ENCODE results near the gene SNAI1. TPM values are rescaled to one million over a fixed set of nuclear protein-coding genes. Genes with fewer than 3 reads are reported as not detected.

Gene SNAI1
- total RNA-seq, 1 donor from 2014 or later: 0.36 TPM

DNA sequence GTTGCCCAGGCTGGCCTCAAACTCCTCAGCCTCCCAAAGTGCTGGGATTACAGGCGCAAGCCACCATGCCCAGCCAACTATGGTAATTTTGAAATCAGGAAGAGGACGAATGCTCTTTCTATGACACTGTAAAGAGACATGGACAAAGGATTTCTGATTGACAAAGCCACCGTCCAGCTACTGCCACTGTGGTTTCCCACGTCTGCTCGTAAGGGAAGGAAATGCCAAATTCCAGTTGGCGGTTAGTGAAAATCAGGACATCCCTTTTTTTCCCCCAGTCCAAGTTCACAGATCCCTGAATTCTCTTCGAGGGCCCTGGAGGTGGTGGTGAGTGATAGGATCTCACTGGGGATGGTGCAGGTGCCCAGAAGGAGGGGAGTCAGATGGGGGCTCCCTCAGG, 31.2 kb downstream of the SNAI1 start:
- no peak for ATAC-seq

GRCh38 chr20:50014570-50015562, 32.1 kb downstream of the SNAI1 start:
- ATAC-seq: no peak

DNA sequence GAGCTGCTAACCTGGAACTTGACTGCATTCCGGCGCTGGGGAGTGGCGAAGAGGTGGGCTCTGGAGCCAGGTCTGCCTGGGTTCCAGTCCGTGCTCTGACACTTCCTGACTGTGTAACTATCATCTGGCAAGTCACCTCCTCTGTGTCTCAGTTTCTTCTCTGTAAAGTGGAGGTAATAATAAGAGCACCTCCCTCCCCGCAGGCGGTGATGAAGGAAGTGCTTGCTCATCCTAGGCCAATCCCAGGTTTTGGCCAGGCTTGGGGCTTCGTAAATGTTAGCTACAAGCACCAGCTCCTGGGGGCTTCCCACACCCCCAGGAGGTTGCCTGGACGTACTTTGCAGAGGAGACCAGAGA, 32.8 kb downstream of the SNAI1 start:
- ATAC-seq: peak; percentile 16

- peak; percentile 73 for ATAC-seq
Observed at GRCh38 chr20:50015993-50016770, 33.4 kb downstream of the SNAI1 start.

GRCh38 chr20:50017160-50017559, 34.4 kb downstream of the SNAI1 start:
- no peak for ATAC-seq

DNA sequence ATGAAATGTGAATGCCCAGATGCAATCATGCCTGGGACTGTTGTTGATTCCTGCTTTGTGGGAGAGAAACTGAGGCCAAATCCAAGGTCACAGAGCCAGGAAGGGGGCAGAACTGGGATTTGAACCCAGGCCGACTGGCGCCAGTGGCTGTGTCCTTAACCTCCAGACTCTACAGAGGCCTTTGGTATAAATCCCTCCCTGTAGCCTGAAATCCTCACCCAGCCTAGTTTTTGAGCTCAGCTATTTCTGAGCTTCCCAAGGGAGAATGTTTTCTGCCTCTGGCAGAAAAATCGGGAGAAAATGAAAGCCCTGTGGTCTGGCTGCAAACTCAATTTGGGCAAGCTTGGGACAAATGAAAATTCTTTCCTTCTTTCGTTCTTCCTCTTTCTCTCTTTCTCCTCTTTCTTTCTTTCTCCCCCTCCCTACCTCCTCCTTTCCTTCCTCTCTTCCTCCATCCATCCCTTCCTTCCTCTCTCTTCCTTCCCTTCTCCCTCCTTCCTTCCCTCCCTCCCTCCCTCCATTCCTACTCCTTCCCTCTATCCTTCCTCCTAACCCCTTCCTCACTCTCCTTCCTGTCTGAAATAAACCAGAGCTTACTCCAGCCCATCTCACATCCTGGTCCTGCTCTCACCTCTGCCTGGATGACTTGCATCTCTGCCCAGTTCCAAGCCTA, 34.9 kb downstream of the SNAI1 start:
- ATAC-seq: no peak

DNA sequence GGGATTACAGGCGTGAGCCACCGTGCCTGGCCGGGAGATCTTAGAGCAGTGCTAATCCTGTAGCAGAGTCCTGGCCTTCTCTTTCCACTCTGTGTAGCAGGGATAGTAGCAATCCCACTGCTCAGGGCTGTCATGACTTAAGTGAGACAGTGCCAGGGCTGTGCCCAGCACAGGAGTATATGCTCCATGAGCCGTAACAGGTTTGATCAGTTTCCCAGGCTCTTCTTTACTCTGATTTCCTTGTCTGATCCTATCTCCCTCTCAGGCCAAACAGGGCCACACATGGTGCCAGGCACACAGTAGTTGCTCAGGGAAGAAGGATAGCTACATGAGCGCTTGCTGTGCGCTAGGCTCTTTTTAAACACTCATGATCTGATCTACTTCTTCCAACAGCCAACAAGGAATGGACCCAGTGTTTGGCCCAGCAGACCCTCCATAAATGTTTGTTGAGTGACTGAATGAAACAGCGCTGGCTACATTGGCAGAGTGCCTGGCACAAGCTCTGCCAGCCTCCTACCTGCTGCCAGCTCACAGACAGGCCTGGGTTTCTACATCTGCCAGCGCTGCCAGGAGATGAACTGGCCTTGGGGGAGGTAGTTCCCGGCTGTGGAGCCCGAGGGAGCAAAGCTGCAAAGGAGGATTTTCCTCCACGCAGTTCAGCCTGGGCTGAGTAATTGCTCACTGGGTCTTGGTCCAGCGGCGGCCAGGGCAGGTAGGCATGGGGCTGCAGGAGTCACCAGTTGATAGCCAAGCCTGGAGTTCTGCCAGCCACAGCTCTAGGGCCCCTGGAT, 36.9 kb downstream of the SNAI1 start:
- ATAC-seq: peak; percentile 71

DNA sequence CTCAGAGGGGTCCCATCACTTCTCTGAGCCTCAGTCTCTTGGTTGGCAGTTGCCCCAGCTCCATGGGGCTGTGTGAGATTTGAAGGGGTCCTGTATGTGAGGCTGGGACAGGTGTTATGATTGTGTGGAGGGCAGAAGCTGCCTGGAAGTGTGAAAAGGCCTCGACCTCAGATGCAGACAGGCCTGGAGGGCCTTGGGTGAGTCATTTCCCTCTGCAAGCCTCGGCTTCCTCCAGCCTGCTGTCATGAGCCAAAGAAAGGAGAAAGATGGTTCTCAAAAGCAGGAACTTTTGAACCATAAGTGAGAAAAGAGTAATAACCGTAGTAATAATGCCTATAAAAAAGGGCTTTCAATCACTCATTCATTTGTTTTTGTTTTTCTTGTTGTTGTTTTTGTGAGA, 37.5 kb downstream of the SNAI1 start:
- peak; percentile 50 for ATAC-seq

DNA sequence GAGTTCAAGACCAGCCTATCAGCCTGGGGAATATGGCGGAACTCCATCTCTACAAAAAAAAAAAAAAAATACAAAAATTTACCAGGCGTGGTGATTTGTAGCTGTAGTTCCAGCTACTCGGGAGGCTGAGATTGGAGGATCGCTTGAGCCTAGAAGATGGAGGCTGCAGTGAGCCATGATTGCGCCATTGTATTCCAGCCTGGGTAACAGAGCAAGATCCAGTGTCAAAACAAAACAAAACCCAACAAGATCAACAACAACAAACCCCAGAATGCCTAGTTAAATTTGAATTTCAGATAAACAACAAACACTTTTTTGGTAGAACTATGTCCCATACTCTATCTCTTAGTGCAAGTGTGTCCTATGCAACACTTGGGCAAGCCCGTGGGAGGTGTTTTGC, 39.9 kb downstream of the SNAI1 start:
- ATAC-seq: no peak

GRCh38 chr20:50023116-50023805, 40.5 kb downstream of the SNAI1 start:
- ATAC-seq: peak; percentile 48

DNA sequence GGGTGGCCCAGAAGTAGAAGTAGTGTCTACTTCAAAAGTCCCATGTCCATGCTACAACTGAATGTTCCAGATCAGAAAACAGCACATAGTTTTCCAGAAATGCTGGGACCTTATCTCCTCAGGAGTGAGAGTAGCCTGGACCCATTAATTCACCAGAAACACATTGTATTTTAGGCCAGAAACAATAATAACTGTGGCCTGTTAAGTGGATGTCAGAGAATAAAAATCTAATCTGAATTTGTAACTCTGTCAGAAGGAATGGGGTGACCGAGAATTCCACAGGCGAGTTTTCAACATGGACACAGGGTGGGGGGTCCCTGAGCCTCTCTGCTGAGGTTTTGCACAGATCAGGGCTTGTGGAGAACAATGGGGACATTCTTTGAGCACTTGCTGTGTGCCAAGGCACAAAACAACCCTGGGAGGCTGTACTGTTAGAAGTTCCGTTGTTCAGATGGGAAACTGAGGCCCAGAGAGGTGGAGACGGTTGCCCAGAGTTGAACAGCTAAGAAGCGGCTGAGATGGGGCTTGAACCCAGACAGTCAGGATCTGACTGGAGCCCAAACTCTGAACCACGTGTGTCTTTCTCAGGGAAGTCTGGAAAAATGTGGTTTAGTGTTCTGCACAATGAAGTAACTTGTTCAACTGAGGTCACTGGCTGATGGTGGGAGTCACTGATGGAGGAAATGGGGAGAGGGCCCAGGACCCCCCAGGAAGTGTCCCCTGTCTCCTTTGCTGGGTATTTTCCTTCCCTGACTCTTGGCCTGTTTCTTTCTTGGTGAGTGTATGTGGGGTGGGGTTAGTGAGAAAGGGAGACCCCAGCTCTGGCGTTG, 44.2 kb downstream of the SNAI1 start:
- no peak for ATAC-seq

- peak; percentile 42 for ATAC-seq
Observed at GRCh38 chr20:50027611-50028105, 44.9 kb downstream of the SNAI1 start.

- no peak for ATAC-seq
Observed at GRCh38 chr20:50029083-50029696, 46.4 kb downstream of the SNAI1 start.

DNA sequence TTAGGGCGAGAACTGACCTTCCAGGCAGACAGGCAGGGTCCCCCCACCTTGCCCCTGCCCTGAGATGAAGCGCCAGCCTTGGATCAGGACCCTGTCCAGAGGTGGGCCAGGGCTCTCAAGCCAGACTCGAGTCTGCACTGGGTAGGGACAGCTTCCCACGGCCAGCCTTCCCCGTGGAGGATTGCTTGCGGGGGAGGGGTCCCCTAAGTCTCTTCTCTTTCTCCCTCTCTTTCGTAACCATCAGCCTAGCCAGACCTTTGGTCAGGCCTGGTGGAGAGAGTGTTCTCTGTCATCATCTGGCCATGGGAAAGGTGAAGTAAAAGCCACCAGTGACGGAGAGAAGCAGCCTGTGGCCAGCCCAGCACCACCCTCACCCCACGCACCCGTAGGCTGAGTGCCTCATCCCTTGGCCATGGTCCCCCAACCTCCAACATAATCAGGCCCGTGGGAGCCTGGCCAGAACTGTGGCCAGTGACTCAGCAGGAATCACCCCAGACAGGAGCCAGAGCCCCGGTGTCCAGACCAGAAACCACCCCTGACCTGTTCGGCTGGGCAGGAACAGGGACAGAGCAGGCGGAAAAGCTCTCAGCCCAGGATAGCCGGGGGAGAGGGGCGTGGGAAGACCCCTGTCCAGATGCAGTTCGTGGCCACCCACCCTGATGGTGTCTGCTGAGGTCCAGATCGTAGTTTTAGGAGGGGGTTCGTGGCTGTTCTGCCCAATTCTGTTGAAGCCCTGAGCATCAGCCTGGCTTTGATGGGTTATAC, 47.1 kb downstream of the SNAI1 start:
- ATAC-seq: peak; percentile 26

- no peak for ATAC-seq
Observed at GRCh38 chr20:50032955-50033666, 50.3 kb downstream of the SNAI1 start.

- peak; percentile 15 for ATAC-seq
Observed at GRCh38 chr20:50034567-50035180, 51.9 kb downstream of the SNAI1 start.

- no peak for ATAC-seq
Observed at GRCh38 chr20:50036703-50037102, 53.9 kb downstream of the SNAI1 start.

DNA sequence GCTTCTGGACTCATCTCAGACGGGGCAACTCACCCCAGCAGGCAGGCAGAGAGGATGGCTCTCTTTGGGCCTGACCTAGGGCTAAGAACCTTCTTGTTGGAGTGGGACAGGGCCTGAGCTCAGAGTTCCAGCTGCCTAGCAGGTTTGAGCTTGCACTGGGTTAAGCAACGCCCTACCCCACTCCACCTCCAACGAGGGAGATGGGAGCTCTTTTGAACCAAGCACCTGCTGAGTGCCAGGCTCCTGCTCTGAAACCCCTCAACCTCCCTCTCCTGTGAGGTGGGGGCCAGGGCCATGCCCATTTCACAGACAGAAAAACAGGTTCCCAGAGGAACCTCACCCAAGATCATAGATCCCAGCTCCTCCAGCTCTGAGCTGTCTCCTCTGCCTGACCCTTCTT, 54.3 kb downstream of the SNAI1 start:
- peak; percentile 39 for ATAC-seq

Measured in esophagus mucosa (tissue), 1 donor.